CD4-positive, alpha-beta memory T cell (primary cell): ENCODE results near the gene CDH2. TPM values are rescaled to one million over a fixed set of nuclear protein-coding genes. Genes with fewer than 3 reads are reported as not detected.

ENCODE experiments used
- CTCF ChIA-PET: fragments of 350-600 bp; sonication (Branson Sonifier 250); formaldehyde crosslinking; loops from one replicate; lab custom pipeline; 2021; ENCODE audit warnings: inconsistent platforms; ENCODE audit not compliant: partially characterized antibody; lab: Charles Lee
- POLR2A ChIA-PET: fragments of 350-600 bp; sonication (Branson Sonifier 250); formaldehyde crosslinking; loops from one replicate; lab custom pipeline; 2021; ENCODE audit not compliant: partially characterized antibody; lab: Charles Lee
- DNase-seq, 5 donors: peaks; one replicate each; pipeline versions ENCODE4 v3.0.0 to v3.0.0-alpha.2; 2020 to 2022; ENCODE audit warnings: mixed read lengths in 1 of 5
- H3K27ac ChIP-seq: one replicate; pipeline ENCODE4 v1.7.0; 2013; ENCODE audit warnings: low read depth, low read length
- H3K27me3 ChIP-seq: 2 replicates; pipeline ENCODE4 v1.7.0; 2013; ENCODE audit warnings: mild to moderate bottlenecking, low read length, moderate library complexity; ENCODE audit not compliant: insufficient read depth
- H3K36me3 ChIP-seq: 2 replicates; pipeline ENCODE4 v1.7.0; 2013; ENCODE audit warnings: mild to moderate bottlenecking, low read length, moderate library complexity; ENCODE audit not compliant: insufficient read depth
- H3K4me1 ChIP-seq: 2 replicates; pipeline ENCODE4 v1.7.0; 2013; ENCODE audit warnings: mild to moderate bottlenecking, low read length, moderate library complexity; ENCODE audit not compliant: insufficient read depth
- H3K4me3 ChIP-seq, 2 donors: one replicate each; pipeline ENCODE4 v1.7.0; 2013; ENCODE audit warnings: low read length in 2 of 2, mild to moderate bottlenecking in 1 of 2
- H3K9me3 ChIP-seq, 2 donors: one replicate each; pipeline ENCODE4 v1.7.0; 2013; ENCODE audit warnings: low read length in 2 of 2, control low read depth in 1 of 2; ENCODE audit not compliant: control insufficient read depth in 1 of 2
- H3K27ac Mint-ChIP-seq, 7 donors: one replicate each; pipeline ENCODE4 v1.8.0; 2020 to 2021; ENCODE audit warnings: mixed read lengths in 7 of 7, mild to moderate bottlenecking in 6 of 7, inconsistent platforms in 3 of 7, moderate library complexity in 3 of 7
- H3K27me3 Mint-ChIP-seq, 2 donors: one replicate each; pipeline ENCODE4 v1.8.0; 2020 to 2021; ENCODE audit warnings: mixed read lengths in 2 of 2
- H3K36me3 Mint-ChIP-seq, 2 donors: one replicate each; pipeline ENCODE4 v1.8.0; 2020 to 2021; ENCODE audit warnings: mixed read lengths in 2 of 2, inconsistent platforms in 1 of 2, mild to moderate bottlenecking in 1 of 2
- H3K4me1 Mint-ChIP-seq, 4 donors: one replicate each; pipeline ENCODE4 v1.8.0; 2020 to 2021; ENCODE audit warnings: mixed read lengths in 4 of 4, mild to moderate bottlenecking in 1 of 4
- H3K4me3 Mint-ChIP-seq, 8 donors: one replicate each; pipeline ENCODE4 v1.8.0; 2020 to 2021; ENCODE audit warnings: mixed read lengths in 8 of 8, mild to moderate bottlenecking in 7 of 8, moderate library complexity in 6 of 8, inconsistent platforms in 3 of 8
- H3K9me3 Mint-ChIP-seq, 8 donors: one replicate each; pipeline ENCODE4 v1.8.0; 2020 to 2021; ENCODE audit warnings: mixed read lengths in 8 of 8, mild to moderate bottlenecking in 5 of 8, inconsistent platforms in 3 of 8, moderate library complexity in 1 of 8
- intact Hi-C: fragments of 100-400 bp; cut with micrococcal nuclease; formaldehyde crosslinking; loops from one replicate; pipeline ENCODE4 v1.15.1; 2023
- polyA plus RNA-seq, 2 donors: library from polyadenylated mRNA; unstranded; fragments of 300-500 nt; fragmentation: Illumina TruSeq; gene quantifications; one replicate each; pipeline ENCODE4 v1.2.3, GENCODE V29; 2021
- total RNA-seq, 2 experiments: library from RNA; stranded (reverse); gene quantifications; one replicate each; pipeline ENCODE4 v1.2.3, GENCODE V29; 2021

Gene CDH2
- total and polyA plus RNA-seq, 4 experiments from 2014 or later = not detected

DNA sequence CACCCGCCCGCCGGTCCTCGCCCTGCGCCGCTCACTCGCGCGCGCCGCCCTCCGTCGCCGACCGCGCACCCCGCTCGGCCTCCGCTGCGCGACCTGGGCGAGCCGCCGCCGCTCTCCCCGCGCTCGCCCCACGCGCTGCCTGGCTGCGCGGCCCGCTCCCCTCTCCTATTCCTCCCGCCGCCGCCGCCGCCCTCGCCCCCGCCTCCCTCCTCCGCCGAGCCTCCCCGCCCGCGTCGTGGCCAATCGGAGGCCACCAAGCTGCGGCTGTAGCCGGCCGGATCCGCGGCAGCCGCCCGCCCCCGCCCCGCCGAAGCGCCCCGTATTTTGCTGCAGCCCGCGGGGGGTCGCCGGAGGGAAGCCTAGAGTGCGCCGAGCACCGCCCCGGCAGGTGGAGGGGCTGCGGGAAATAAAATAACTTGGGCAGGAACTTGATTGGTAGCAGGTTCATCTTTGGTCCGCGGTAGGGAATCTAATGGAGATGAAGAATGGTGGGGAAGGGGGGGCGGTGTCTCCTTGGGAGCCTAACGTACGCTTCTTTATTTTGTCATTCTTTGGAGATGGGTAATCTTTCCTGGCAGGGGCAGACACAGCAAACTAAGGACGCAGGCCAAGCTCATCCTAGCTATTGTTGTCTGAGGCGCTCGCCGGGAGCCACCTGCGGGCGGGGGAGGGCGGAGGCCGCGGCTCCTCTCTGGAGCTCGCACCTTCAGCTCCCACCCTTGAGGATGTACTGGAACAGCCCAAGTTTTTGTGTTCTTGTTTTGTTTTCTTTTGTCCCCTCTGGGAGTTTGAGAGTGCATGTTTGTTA is 1.1 kb upstream of the CDH2 start:
- no peak for DNase-seq
- Mint-ChIP-seq H3K4me3 (peak overlapping the region in 5 of 8 donors; percentile 33 to 64 (median 59)), H3K36me3 (no peaks in the 10 kb centered on the region), H3K9me3 (peaks cover 0 to 28% (median 18%) of the 10 kb centered on the region in 8 donors), H3K27me3 (peaks cover 23 to 28% of the 10 kb centered on the region in 2 donors), H3K4me1 (peaks cover 3 to 15% (median 7%) of the 10 kb centered on the region in 4 donors), H3K27ac (no peak overlapping the region)
- Histone ChIP-seq H3K4me3 (no peak overlapping the region), H3K27me3 (no peaks in the 10 kb centered on the region), H3K36me3 (no peaks in the 10 kb centered on the region), H3K27ac (no peak overlapping the region), H3K9me3 (no peaks in the 10 kb centered on the region), H3K4me1 (no peaks in the 10 kb centered on the region)
- CTCF ChIA-PET = no interaction called here
- intact Hi-C loops = no loop called here
- POLR2A ChIA-PET = no interaction called here

DNA sequence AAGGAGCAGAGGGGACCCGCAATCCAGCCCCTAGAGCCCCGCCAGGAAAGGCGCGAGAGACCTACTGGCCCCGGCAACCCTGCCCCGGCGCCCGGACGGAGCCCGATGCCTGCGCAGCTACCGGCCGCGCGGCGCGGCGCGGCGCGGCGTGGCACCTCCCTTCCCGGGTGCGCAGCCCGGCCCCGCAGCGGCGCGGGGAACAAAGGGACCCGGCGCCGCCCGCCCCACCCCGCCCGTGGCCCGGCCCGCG is 307 bp downstream of the CDH2 start:
- intact Hi-C loops = no loop called here
- Mint-ChIP-seq H3K4me3 (peak overlapping the region in 2 of 8 donors; percentile 60 to 63), H3K27me3 (peaks cover 23 to 28% of the 10 kb centered on the region in 2 donors)

DNA sequence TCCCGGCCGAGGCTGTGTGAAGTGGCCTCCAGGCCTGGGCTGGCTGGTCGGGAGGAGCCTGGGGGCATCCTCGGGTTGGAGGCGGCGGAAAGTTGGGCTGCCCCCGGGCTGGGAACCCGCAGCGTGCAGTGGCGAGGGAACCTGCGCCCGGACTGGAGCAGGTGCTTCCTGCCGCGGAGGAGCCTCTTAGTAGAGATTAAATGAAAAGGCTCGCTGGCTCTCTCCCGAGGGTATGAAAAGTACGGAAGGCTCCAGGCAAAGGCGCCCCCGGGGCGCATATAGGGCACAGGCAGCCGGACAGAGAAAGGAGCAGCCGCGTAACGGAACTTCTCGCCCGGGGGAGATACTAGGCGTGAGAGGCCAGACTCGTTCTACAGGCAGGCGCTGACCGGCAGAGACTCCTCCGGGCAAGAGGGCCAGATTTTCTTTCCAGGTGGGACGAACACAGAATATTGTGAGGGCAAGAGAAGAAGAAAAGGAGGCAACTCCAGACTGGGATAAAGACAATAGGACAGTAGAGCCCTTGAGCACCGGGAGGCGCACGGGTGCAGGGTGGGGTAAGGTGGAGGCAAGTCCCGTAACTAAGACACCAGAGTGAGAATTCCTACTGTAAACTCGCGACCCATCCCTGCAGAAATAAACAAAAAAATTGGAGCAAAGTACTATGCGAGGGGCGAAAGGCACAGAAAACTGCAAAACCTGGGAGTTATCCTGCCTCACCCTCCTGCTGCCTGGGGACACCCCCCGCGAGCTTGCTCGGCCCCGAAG is 816 bp downstream of the CDH2 start:
- H3K9me3 Mint-ChIP-seq = peaks cover 0 to 31% (median 18%) of the 10 kb centered on the region in 8 donors
- no peaks in the 10 kb centered on the region for H3K36me3 Mint-ChIP-seq
- H3K4me1 Mint-ChIP-seq = peaks cover 3 to 15% (median 7%) of the 10 kb centered on the region in 4 donors
- H3K36me3 ChIP-seq = no peaks in the 10 kb centered on the region
- H3K27me3 ChIP-seq = no peaks in the 10 kb centered on the region
- no peak overlapping the region for H3K27ac ChIP-seq
- peak overlapping the region in 7 of 8 donors; percentile 31 to 83 (median 60) for H3K4me3 Mint-ChIP-seq
- DNase-seq = no peak
- ChIA-PET POLR2A (no interaction called here), CTCF (no interaction called here)
- H3K27ac Mint-ChIP-seq = no peak overlapping the region
- no peaks in the 10 kb centered on the region for H3K9me3 ChIP-seq
- intact Hi-C loops = no loop called here
- no peak overlapping the region for H3K4me3 ChIP-seq
- H3K27me3 Mint-ChIP-seq = peaks cover 23 to 28% of the 10 kb centered on the region in 2 donors
- H3K4me1 ChIP-seq = no peaks in the 10 kb centered on the region

More for the DNA sequence above, 307 bp downstream of the CDH2 start:
- Histone ChIP-seq H3K4me1 (no peaks in the 10 kb centered on the region), H3K9me3 (no peaks in the 10 kb centered on the region), H3K36me3 (no peaks in the 10 kb centered on the region), H3K27me3 (no peaks in the 10 kb centered on the region), H3K27ac (no peak overlapping the region), H3K4me3 (no peak overlapping the region)
- H3K4me1 Mint-ChIP-seq = peaks cover 3 to 15% (median 7%) of the 10 kb centered on the region in 4 donors
- peaks cover 0 to 28% (median 18%) of the 10 kb centered on the region in 8 donors for H3K9me3 Mint-ChIP-seq
- no peaks in the 10 kb centered on the region for H3K36me3 Mint-ChIP-seq
- DNase-seq = no peak
- ChIA-PET CTCF (no interaction called here), POLR2A (no interaction called here)
- H3K27ac Mint-ChIP-seq = no peak overlapping the region

DNA sequence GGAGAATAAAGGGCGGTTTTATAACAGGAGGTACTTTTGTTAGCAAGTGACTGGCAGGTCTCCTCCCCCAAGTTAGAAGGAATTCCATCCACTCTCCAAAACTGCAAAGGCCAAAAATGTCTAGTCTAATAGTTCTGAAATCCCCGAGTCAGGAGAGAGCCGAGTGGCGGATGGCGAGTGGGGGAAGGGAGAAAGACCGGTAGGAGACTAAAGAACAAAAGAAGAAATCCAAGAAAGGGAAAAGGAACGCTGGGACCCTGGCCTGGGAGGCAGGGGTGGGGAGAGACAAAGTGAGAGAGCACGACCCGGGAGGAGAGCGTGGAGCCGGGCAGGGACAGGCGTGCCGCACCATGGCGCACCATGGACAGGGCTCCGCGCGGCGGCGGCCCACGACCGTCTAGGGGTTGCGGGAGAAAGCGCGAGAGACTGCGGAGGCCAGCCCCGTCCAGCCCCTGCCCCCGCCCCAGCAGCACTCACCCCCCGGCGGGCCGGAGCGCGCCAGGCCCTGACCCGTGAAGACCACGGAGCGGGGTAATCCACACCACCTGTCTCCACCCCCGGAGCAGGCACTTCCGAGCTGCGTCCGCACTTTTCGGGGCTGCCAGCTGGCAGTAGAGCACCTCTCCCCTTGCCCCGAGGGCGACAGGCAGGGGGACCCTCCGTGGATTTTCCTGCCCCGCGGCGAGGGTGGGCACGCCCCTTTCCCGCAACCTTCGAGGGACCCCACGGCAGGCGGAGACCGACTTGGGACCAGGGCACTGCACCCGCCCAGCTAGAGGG is 1.6 kb downstream of the CDH2 start:
- Mint-ChIP-seq H3K36me3 (no peaks in the 10 kb centered on the region), H3K27ac (peak overlapping the region in 1 of 7 donors; percentile 5), H3K4me1 (peaks cover 3 to 15% (median 7%) of the 10 kb centered on the region in 4 donors), H3K9me3 (peaks cover 0 to 27% (median 16%) of the 10 kb centered on the region in 8 donors), H3K4me3 (peak overlapping the region in 1 of 8 donors; percentile 31), H3K27me3 (peaks cover 21 to 24% of the 10 kb centered on the region in 2 donors)
- no peak for DNase-seq
- ChIA-PET CTCF (no interaction called here), POLR2A (no interaction called here)
- Histone ChIP-seq H3K36me3 (no peaks in the 10 kb centered on the region), H3K4me1 (no peaks in the 10 kb centered on the region), H3K27ac (no peak overlapping the region), H3K4me3 (no peak overlapping the region), H3K27me3 (no peaks in the 10 kb centered on the region), H3K9me3 (no peaks in the 10 kb centered on the region)
- intact Hi-C loops = no loop called here

DNA sequence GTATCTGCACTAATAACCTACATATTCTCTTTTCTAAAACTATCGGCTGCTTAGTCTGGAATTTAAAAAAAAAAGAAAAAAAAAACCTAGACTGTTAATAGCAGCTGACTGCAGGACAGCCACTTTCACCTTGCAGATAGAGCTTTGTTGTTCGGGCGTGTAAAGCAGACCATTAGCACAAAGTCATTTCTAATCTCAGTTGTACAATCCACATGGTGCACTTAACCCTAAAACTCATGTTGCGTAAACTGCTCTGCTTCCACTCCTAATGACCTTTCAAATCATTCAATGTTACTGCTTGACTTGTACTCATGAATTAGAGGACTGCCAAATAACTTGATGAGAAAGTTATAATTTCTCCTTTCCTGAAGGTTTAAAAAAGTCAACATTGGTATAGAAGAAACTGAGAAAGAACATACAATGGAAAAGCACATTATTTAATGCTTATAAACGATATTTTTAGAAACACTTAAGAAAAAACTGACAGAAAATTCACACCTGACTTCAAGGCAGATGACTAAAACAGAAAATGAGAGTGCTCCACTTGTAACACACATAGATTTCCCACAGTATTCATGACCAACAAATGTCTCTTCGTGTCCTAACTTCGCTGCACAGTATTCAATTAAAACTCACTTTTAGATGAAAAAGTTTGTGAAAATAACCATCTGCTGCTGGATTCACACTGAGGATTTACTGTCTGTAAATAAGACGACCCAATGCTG is 2.6 kb downstream of the CDH2 start:
- H3K9me3 Mint-ChIP-seq = peaks cover 0 to 32% (median 16%) of the 10 kb centered on the region in 8 donors
- CTCF ChIA-PET = no interaction called here
- no peak overlapping the region for H3K27ac ChIP-seq

DNA sequence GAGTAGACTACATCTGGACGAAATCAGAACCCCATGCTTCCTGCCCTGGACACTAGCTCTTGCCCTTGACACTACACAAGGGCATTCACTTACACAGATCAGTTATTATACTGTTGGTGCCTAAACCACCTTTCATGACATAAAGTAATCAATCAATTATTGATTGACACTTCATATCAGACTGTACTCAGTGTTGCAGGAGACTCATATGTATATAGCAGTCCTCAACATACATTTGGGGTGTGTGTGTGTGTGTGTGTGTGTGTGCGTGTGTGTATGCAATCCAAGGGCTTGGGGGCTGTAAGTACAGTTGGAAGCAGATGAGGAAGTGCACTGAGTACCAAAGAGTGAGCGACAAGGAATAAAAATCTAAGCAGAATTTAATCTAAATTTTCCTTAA is 5.1 kb downstream of the CDH2 start:
- ChIA-PET CTCF (no interaction called here), POLR2A (no interaction called here)
- intact Hi-C loops = no loop called here
- peaks cover 3 to 10% (median 6%) of the 10 kb centered on the region in 4 donors for H3K4me1 Mint-ChIP-seq
- peaks cover 11 to 14% of the 10 kb centered on the region in 2 donors for H3K27me3 Mint-ChIP-seq
- Histone ChIP-seq H3K36me3 (no peaks in the 10 kb centered on the region), H3K4me1 (no peaks in the 10 kb centered on the region), H3K9me3 (no peaks in the 10 kb centered on the region), H3K27ac (no peak overlapping the region), H3K4me3 (no peak overlapping the region), H3K27me3 (no peaks in the 10 kb centered on the region)
- no peak for DNase-seq
- no peaks in the 10 kb centered on the region for H3K36me3 Mint-ChIP-seq
- no peak overlapping the region for H3K27ac Mint-ChIP-seq
- no peak overlapping the region for H3K4me3 Mint-ChIP-seq
- peaks cover 0 to 22% (median 15%) of the 10 kb centered on the region in 8 donors for H3K9me3 Mint-ChIP-seq

More for the DNA sequence above, 2.6 kb downstream of the CDH2 start:
- no peaks in the 10 kb centered on the region for H3K36me3 Mint-ChIP-seq
- H3K27me3 ChIP-seq = no peaks in the 10 kb centered on the region
- no peak overlapping the region for H3K4me3 ChIP-seq
- no peak for DNase-seq
- H3K9me3 ChIP-seq = no peaks in the 10 kb centered on the region
- H3K27ac Mint-ChIP-seq = no peak overlapping the region
- peaks cover 3 to 15% (median 7%) of the 10 kb centered on the region in 4 donors for H3K4me1 Mint-ChIP-seq
- peaks cover 19 to 24% of the 10 kb centered on the region in 2 donors for H3K27me3 Mint-ChIP-seq
- POLR2A ChIA-PET = no interaction called here
- H3K4me3 Mint-ChIP-seq = no peak overlapping the region
- intact Hi-C loops = no loop called here
- H3K36me3 ChIP-seq = no peaks in the 10 kb centered on the region
- no peaks in the 10 kb centered on the region for H3K4me1 ChIP-seq
